ENCODE results near the gene DNAH12. TPM values are rescaled to one million over a fixed set of nuclear protein-coding genes. Genes with fewer than 3 reads are reported as not detected.
"Not testable (repeated sequence)": the region's sequence is repeated elsewhere in the genome, so short reads cannot be mapped to it uniquely, and the experiment has no call there.

DNAH12 gene
- total and polyA plus RNA-seq, 2 donors (not counting 3 experiments of a cell fraction or from before 2014, with no cell fraction given): 0.06 to 0.20 TPM

DNA sequence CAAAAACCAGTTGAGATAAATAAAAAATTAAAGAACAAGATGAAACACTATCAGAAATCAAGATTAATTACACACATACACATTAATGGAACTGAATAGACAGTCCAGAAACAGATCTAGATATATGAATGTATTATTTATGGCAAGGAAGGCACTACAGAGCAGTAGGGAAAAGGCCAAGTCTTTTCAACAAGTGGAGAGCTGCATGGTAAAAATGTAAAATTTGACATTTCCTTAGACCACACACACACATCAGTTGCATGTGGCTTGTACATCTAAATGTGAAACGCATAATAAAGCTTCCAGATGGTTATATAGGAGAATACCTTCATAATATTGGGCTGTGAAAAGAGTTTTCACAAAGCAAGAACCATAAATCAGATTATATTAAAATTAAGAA lies 193.9 kb downstream of the DNAH12 start:
- Histone ChIP-seq H3K27ac (ENCODE audit: insufficient read depth, low read depth, low read length) (no peak overlapping the region), H3K9me1 (replicated peaks; ENCODE audit: control insufficient read depth, extremely low read depth, insufficient read depth, low read length) (no peaks in the 10 kb centered on the region), H3K4me1 (ENCODE audit: control insufficient read depth, extremely low read depth, insufficient read depth, low read length) (no peaks in the 10 kb centered on the region), H3K4me3 (replicated peaks in 1 of 3; ENCODE audit: insufficient read depth in 1 of 3, low read depth in 1 of 3, low read length in 3 of 3) (no peak overlapping the region), H2AFZ (ENCODE audit: low read depth, low read length) (no peak overlapping the region), H3K9me3 (replicated peaks; ENCODE audit: control insufficient read depth, insufficient read depth, low read length) (no peaks in the 10 kb centered on the region), H4K20me1 (replicated peaks; ENCODE audit: control insufficient read depth, extremely low read depth, insufficient read depth, low read length) (no peaks in the 10 kb centered on the region), H3K36me3 (ENCODE audit: control insufficient read depth in 2 of 2, extremely low read depth in 1 of 2, insufficient read depth in 2 of 2, low read length in 2 of 2) (no peaks in the 10 kb centered on the region), H3K79me2 (ENCODE audit: control insufficient read depth, insufficient read depth, low read length) (no peaks in the 10 kb centered on the region), H3K9ac (replicated peaks; ENCODE audit: extremely low read depth, insufficient read depth, low read length) (no peak overlapping the region), H3K4me2 (ENCODE audit: insufficient read depth, low read length) (no peak overlapping the region), H3K27me3 (ENCODE audit: control insufficient read depth in 2 of 2, insufficient read depth in 2 of 2, low read length in 2 of 2) (peaks cover 0 to 5% of the 10 kb centered on the region in 2 experiments)
- ChIA-PET CTCF (no interaction called here), POLR2A (no interaction called here)
- no TSS peak for BruUV-seq (replicated peaks)
- FAIRE-seq (no peak), DNase-seq (ENCODE audit: low read depth, low spot score) (no peak)
- intact Hi-C loops (cut with micrococcal nuclease) (no loop called here), dilution Hi-C loops (cut with MboI; ENCODE audit: extremely low pct_ligation_motif_present, low sequenced_read_pairs) (no loop called here)
- no peak for TF ChIP-seq FOS (IDR thresholded peaks at IDR 0.05; ENCODE audit: borderline replicate concordance, insufficient read depth, low read length)
- TF ChIP-seq JUN (IDR thresholded peaks at IDR 0.05; ENCODE audit: borderline replicate concordance, insufficient read depth, insufficient read length, low read depth): no peak
- no peak for TF ChIP-seq POLR2A (IDR thresholded peaks at IDR 0.05; ENCODE audit: low read depth, low read length)
- TF ChIP-seq MAX (IDR thresholded peaks at IDR 0.05; ENCODE audit: insufficient read depth, insufficient read length): no peak

DNA sequence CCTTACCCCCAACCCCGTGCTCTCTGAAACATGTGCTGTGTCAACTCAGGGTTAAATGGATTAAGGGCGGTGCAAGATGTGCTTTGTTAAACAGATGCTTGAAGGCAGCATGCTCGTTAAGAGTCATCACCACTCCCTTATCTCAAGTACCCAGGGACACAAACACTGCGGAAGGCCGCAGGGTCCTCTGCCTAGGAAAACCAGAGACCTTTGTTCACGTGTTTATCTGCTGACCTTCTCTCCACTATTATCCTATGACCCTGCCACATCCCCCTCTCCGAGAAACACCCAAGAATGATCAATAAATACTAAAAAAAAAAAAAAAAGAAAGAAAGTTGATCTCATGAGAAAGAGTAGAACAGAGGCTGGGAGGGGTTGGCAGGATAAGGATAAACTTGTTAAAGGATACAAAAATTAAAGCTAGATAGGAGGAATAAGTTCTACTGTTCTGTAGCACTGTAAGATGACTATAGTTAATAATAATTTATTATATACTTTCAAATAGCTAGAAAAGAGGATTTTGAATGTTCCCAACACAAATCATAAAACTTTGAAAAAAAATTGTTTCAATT lies 205.0 kb downstream of the DNAH12 start:
- H3K27ac ChIP-seq (ENCODE audit: insufficient read depth, low read depth, low read length); POLR2A ChIA-PET; FAIRE-seq; H3K9me3 ChIP-seq (replicated peaks; ENCODE audit: control insufficient read depth, insufficient read depth, low read length); H3K4me1 ChIP-seq (ENCODE audit: control insufficient read depth, extremely low read depth, insufficient read depth, low read length); H3K36me3 ChIP-seq (ENCODE audit: control insufficient read depth in 2 of 2, extremely low read depth in 1 of 2, insufficient read depth in 2 of 2, low read length in 2 of 2); H3K9ac ChIP-seq (replicated peaks; ENCODE audit: extremely low read depth, insufficient read depth, low read length); BruUV-seq (replicated peaks); H4K20me1 ChIP-seq (replicated peaks; ENCODE audit: control insufficient read depth, extremely low read depth, insufficient read depth, low read length); H2AFZ ChIP-seq (ENCODE audit: low read depth, low read length); H3K4me2 ChIP-seq (ENCODE audit: insufficient read depth, low read length); H3K4me3 ChIP-seq (replicated peaks in 1 of 3; ENCODE audit: insufficient read depth in 1 of 3, low read depth in 1 of 3, low read length in 3 of 3); H3K79me2 ChIP-seq (ENCODE audit: control insufficient read depth, insufficient read depth, low read length); dilution Hi-C loops (cut with MboI; ENCODE audit: extremely low pct_ligation_motif_present, low sequenced_read_pairs); H3K9me1 ChIP-seq (replicated peaks; ENCODE audit: control insufficient read depth, extremely low read depth, insufficient read depth, low read length); DNase-seq (ENCODE audit: low read depth, low spot score): not testable (repeated sequence)
- CTCF ChIA-PET: interaction anchor here (1.4 kb wide), 1 partner anchor 9 kb away, joined by 5 read pairs; no protein-coding TSS in a partner anchor
- peaks cover 10 to 16% of the 10 kb centered on the region in 2 experiments for H3K27me3 ChIP-seq (ENCODE audit: control insufficient read depth in 2 of 2, insufficient read depth in 2 of 2, low read length in 2 of 2)
- intact Hi-C loops (cut with micrococcal nuclease): loop anchor here (10.0 kb wide), 1 partner anchor 164 kb away; no protein-coding TSS in a partner anchor

DNA sequence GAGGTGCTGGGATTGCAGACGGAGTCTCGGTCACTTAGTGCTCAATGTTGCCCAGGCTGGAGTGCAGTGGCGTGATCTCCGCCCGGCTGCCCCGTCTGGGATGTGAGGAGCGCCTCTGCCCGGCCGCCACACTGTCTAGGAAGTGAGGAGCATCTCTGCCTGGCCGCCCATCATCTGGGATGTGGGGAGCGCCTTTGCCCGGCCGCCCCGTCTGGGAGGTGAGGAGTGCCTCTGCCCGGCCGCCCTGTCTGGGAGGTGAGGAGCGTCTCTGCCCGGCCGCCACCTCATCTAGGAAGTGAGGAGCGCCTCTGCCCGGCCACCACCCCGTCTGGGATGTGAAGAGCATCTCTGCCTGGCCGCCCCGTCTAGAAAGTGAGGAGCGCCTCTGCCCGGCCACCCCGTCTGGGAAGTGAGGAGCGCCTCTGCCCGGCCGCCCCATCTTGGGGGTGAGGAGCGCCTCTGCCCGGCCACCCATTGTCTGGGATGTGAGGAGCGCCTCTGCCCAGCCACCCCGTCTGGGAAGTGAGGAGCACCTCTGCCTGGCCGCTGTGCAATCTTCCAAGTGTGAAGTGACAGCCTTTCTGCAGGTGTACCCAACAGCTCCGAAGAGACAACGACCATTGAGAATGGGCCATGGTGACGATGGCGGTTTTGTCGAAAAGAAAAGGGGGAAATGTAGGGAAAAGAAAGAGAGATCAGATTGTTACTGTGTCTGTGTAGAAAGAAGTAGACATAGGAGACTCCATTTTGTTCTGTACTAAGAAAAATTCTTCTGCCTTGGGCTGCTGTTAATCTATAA lies 205.7 kb downstream of the DNAH12 start:
- H3K4me3 ChIP-seq (replicated peaks in 1 of 3; ENCODE audit: insufficient read depth in 1 of 3, low read depth in 1 of 3, low read length in 3 of 3); H3K9me1 ChIP-seq (replicated peaks; ENCODE audit: control insufficient read depth, extremely low read depth, insufficient read depth, low read length); H3K79me2 ChIP-seq (ENCODE audit: control insufficient read depth, insufficient read depth, low read length); H3K4me2 ChIP-seq (ENCODE audit: insufficient read depth, low read length); H3K9ac ChIP-seq (replicated peaks; ENCODE audit: extremely low read depth, insufficient read depth, low read length); H3K9me3 ChIP-seq (replicated peaks; ENCODE audit: control insufficient read depth, insufficient read depth, low read length); POLR2A ChIA-PET; H4K20me1 ChIP-seq (replicated peaks; ENCODE audit: control insufficient read depth, extremely low read depth, insufficient read depth, low read length); dilution Hi-C loops (cut with MboI; ENCODE audit: extremely low pct_ligation_motif_present, low sequenced_read_pairs); FAIRE-seq; DNase-seq (ENCODE audit: low read depth, low spot score); BruUV-seq (replicated peaks); CTCF ChIA-PET; H3K36me3 ChIP-seq (ENCODE audit: control insufficient read depth in 2 of 2, extremely low read depth in 1 of 2, insufficient read depth in 2 of 2, low read length in 2 of 2); H2AFZ ChIP-seq (ENCODE audit: low read depth, low read length); H3K27ac ChIP-seq (ENCODE audit: insufficient read depth, low read depth, low read length); H3K4me1 ChIP-seq (ENCODE audit: control insufficient read depth, extremely low read depth, insufficient read depth, low read length): not testable (repeated sequence)
- intact Hi-C loops (cut with micrococcal nuclease): loop anchor here (10.0 kb wide), 1 partner anchor 164 kb away; no protein-coding TSS in a partner anchor
- peaks cover 10 to 20% of the 10 kb centered on the region in 2 experiments for H3K27me3 ChIP-seq (ENCODE audit: control insufficient read depth in 2 of 2, insufficient read depth in 2 of 2, low read length in 2 of 2)
